ES-I3 (cell line): ENCODE results near the gene SNX8.
"Not testable (repeated sequence)": the region's sequence is repeated elsewhere in the genome, so short reads cannot be mapped to it uniquely, and the experiment has no call there.

ENCODE experiments used
- H3K36me3 ChIP-seq: 2 replicates; pipeline ENCODE4 v1.6.1; 2013; ENCODE audit warnings: mild to moderate bottlenecking, low read length, control low read depth, moderate library complexity; ENCODE audit not compliant: insufficient read depth
- H3K4me1 ChIP-seq: 2 replicates; pipeline ENCODE4 v1.6.1; 2013; ENCODE audit warnings: mild to moderate bottlenecking, control low read depth, low read length; ENCODE audit not compliant: insufficient read depth
- H3K9ac ChIP-seq: 2 replicates; pipeline ENCODE4 v1.6.1; 2013; ENCODE audit warnings: low read depth, mild to moderate bottlenecking, low read length, moderate library complexity
- H3K9me3 ChIP-seq: 2 replicates; pipeline ENCODE4 v1.6.1; 2013; ENCODE audit warnings: mild to moderate bottlenecking, low read length, moderate library complexity; ENCODE audit not compliant: control insufficient read depth, insufficient read depth

SNX8 gene

GRCh38 chr7:2270495-2270894 lies 43.7 kb downstream of the SNX8 start:
- Histone ChIP-seq H3K36me3 (peaks cover 6% of the 10 kb centered on the region), H3K4me1 (peaks cover 15% of the 10 kb centered on the region), H3K9me3 (0 out of 2 replicates have a peak, but pooled peaks cover 3% of the 10 kb centered on the region), H3K9ac (no peak overlapping the region)

DNA sequence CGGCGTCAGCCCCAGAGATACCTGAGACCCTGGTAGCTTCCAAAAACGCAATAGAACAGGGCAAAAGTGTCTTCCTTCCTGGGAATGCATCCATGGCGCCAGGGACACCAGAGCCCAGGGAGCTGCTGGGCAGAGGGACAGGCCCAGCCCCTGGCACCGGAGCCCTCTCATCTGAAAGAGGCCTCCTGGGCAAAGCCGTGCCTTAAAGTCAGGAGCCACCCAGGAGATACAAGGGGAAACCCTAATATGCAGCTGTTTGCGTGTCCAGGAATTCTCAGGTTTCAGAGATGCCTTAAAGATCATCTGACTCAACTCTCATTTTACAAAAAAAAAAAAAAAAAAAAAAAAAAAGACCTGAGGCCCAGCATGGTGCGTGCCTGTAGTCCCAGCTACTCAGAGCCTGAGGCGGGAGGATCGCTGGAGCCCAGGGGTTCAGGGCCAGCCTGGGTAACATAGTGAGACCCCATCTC lies 44.2 kb downstream of the SNX8 start:
- Histone ChIP-seq H3K9me3 (0 out of 2 replicates have a peak, but pooled peaks cover 3% of the 10 kb centered on the region), H3K36me3 (peaks cover 6% of the 10 kb centered on the region), H3K4me1 (peaks cover 15% of the 10 kb centered on the region), H3K9ac (no peak overlapping the region; the same call in 1 of the 2 replicates)

DNA sequence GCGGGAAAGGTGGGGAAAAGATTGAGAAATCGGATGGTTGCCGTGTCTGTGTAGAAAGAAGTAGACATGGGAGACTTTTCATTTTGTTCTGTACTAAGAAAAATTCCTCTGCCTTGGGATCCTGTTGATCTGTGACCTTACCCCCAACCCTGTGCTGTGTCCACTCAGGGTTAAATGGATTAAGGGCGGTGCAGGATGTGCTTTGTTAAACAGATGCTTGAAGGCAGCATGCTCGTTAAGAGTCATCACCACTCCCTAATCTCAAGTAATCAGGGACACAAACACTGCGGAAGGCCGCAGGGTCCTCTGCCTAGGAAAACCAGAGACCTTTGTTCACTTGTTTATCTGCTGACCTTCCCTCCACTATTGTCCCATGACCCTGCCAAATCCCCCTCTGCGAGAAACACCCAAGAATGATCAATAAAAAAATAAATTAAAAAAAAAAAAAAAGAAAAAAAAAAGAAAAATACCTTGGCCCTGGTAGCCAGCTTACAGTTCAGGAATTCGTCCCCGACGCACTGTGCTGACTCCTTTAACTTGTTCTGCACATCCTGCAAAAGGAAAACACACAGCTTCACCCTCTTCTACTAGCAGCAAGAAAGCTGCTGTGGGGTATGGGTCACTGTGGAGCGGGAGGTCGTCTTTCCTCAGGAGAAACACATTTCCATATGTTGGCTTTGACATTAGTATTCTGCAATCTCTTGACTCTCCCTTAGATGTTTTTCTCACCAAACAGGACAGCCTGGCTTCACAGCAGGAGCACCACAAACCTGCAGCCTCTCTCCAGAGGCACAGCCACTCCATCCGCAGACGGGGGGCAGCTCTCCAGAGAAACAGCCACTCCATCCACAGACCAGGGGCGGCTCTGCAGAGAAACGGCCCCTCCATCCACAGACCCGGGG lies 44.9 kb downstream of the SNX8 start:
- H3K9me3 ChIP-seq, H3K36me3 ChIP-seq, H3K9ac ChIP-seq: not testable (repeated sequence)
- peaks cover 15% of the 10 kb centered on the region for H3K4me1 ChIP-seq

GRCh38 chr7:2266911-2267310 lies 47.3 kb downstream of the SNX8 start:
- Histone ChIP-seq H3K9ac (no peak overlapping the region), H3K4me1 (peaks cover 15% of the 10 kb centered on the region)

GRCh38 chr7:2264158-2264557 lies 50.1 kb downstream of the SNX8 start:
- Histone ChIP-seq H3K4me1 (no peaks in the 10 kb centered on the region), H3K9me3 (0 out of 2 replicates have a peak, but pooled peaks cover 3% of the 10 kb centered on the region), H3K36me3 (peaks cover 11% of the 10 kb centered on the region; the same call in 1 of the 2 replicates), H3K9ac (no peak overlapping the region)

More at GRCh38 chr7:2266911-2267310, 47.3 kb downstream of the SNX8 start:
- peaks cover 11% of the 10 kb centered on the region; the same call in 1 of the 2 replicates for H3K36me3 ChIP-seq
- 0 out of 2 replicates have a peak, but pooled peaks cover 3% of the 10 kb centered on the region for H3K9me3 ChIP-seq

DNA sequence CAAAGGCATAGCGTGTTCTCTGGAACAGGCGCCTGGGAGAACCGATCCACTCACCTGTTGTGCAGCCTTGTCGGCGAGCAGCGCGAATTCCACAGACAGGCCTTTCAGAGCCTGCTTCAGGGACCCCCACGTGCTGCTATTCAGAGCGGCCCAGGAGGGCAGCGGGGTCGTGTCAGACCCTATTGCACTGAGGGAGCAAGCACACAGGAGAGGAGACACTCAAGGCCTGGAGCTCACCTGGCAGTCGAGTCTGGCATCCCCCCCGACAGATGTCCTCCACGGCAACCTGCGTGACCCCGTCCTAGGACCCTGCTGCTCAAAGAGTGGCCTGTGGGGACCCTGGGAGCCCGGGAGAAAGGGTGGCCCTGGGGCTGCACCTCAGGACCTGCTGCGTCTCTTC lies 51.1 kb downstream of the SNX8 start:
- Histone ChIP-seq H3K36me3 (peaks cover 11% of the 10 kb centered on the region; the same call in 1 of the 2 replicates), H3K9me3 (0 out of 2 replicates have a peak, but pooled peaks cover 3% of the 10 kb centered on the region), H3K4me1 (no peaks in the 10 kb centered on the region), H3K9ac (no peak overlapping the region)

DNA sequence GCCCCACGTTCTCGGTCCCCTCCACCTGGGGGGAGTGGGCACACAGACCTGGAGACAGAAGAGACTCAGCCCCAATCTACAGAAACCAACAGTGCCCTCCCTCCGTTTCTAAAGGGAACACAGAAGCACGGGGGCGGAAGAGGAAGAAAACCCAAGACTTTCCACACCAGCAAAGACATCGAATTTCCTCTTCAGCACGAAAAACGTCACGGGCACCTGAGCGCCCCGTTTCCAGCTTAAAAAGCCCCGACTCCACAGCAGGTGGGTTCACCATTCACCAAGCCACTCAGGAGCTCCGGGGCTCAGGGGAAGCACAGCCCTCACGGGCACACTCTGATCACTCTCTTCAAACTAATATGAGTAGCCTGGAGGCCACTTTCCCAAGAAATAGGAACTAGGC lies 52.6 kb downstream of the SNX8 start:
- H3K9me3 ChIP-seq, result no peaks in the 10 kb centered on the region
- no peak overlapping the region for H3K9ac ChIP-seq
- H3K36me3 ChIP-seq, result peaks cover 10% of the 10 kb centered on the region; the same call in 1 of the 2 replicates
- no peaks in the 10 kb centered on the region for H3K4me1 ChIP-seq

DNA sequence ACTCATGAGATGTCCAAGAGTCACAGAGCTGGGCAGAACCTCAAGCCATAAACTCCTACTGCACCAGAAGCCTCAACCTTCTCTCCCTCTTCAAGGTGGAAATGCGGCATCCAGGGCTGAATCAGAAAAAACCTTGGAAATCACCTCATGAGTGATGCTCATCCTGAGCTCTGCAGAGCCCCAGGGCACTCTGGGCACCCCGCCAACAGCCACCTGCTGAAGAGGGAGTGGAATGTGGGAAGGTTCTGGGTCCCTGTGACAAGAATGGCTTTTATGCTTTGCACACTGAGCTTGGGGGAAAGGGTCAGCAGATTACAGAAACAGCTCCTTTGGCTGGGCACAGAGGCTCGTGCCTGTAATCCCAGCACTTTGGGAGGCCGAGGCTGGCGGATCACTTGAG lies 53.4 kb downstream of the SNX8 start:
- Histone ChIP-seq H3K4me1 (no peaks in the 10 kb centered on the region), H3K36me3 (peaks cover 9% of the 10 kb centered on the region; the same call in 1 of the 2 replicates), H3K9ac (no peak overlapping the region), H3K9me3 (no peaks in the 10 kb centered on the region)

DNA sequence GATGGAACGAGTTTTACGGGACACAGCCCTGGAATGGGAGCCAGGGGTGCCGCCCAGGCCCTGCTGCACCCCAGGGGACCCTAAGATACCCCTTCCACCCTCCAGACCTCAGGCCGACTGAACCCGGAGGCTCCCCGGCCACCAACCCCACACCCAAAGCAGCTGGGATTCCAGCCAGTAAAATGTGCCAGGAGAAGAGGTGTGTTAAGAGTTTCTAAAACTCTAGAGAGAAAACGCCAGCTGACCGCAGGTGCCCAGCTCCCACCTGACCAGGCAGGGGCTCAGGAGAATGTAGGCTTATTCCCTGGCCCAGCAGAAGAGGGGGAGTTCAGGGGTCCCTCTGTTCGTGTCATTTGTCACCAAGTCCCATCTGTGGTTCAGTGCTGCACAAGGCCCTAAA lies 54.8 kb downstream of the SNX8 start:
- H3K36me3 ChIP-seq, result peaks cover 9% of the 10 kb centered on the region; the same call in 1 of the 2 replicates
- H3K4me1 ChIP-seq, result no peaks in the 10 kb centered on the region
- H3K9me3 ChIP-seq, result no peaks in the 10 kb centered on the region
- H3K9ac ChIP-seq, result no peak overlapping the region

- Histone ChIP-seq H3K36me3 (peaks cover 5% of the 10 kb centered on the region), H3K9ac (no peak overlapping the region), H3K9me3 (no peaks in the 10 kb centered on the region), H3K4me1 (no peaks in the 10 kb centered on the region)
Measured at GRCh38 chr7:2258661-2259365, 55.4 kb downstream of the SNX8 start.

- Histone ChIP-seq H3K36me3 (peaks cover 4% of the 10 kb centered on the region), H3K9me3 (no peaks in the 10 kb centered on the region), H3K4me1 (no peaks in the 10 kb centered on the region), H3K9ac (no peak overlapping the region)
Measured at GRCh38 chr7:2257651-2258050, 56.6 kb downstream of the SNX8 start.

DNA sequence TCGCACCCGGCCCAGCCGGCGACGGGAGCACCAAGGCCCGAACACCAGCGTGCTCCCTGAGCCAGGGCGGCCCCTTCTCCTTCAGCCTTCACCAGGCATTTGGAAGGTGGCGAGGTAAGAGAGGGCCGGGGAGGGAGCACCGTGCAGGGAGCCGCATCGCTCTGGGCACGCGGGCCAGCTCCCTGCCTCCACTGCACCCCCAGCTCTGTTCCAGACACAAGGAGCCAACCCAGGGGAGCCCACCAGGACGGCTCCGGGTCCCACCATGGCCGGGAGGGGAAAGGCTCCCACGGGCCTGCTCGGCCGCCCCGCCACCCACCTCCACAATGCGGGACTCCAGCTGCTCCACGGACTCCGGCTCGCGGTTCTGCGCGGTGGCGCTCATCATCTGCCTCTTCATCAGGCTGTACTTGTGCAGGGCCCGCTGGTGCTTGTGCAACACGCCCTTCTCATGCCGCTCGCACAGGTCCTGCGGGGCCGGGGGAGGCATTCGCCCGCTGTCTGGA lies 57.1 kb downstream of the SNX8 start:
- H3K4me1 ChIP-seq, result no peaks in the 10 kb centered on the region; the same call in 1 of the 2 replicates
- H3K36me3 ChIP-seq, result peaks cover 1% of the 10 kb centered on the region

DNA sequence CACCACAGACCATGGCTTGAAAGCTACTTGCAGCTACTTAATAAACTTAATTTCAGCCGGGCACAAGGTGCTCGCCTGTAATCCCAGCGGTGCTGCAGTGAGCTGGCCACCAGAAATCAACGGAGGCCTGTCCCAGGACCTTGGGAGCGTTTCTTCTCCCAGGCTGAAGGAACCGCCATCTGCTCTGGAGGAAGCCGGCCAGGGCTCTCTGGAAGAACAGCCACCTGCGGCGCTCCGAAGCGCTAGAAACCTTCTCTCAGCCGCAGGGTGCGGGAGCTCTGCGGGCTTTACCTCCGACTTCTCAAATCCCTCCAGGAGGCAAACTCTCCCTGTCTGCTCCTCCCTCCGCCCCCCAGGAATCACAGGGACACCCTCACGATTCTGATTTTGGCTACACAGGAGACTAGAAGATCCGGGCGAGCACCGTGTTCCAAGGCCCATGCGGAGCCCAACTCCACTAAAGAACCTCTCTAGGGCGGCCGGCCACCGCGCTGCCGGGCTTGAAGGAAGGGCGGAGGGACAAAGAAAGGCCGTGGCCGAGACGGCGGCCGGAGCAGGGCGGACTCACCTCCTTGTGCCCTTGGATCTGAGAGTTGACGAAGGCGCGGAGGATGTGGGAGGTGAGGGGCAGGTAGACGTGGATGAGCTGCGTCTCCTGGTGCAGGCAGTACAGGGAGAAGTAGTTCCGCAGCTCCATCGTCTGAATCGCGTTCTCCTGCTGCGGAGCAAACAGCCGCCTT lies 57.8 kb downstream of the SNX8 start:
- H3K9me3 ChIP-seq, result no peaks in the 10 kb centered on the region
- no peak overlapping the region for H3K9ac ChIP-seq
- H3K4me1 ChIP-seq, result no peaks in the 10 kb centered on the region; the same call in 1 of the 2 replicates
- no peaks in the 10 kb centered on the region; the same call in none of the 2 replicates for H3K36me3 ChIP-seq

More for the DNA sequence above, 57.1 kb downstream of the SNX8 start:
- Histone ChIP-seq H3K9ac (no peak overlapping the region), H3K9me3 (no peaks in the 10 kb centered on the region)
